Measurements from ENCODE around the gene IMMP2L.

The IMMP2L gene

DNA sequence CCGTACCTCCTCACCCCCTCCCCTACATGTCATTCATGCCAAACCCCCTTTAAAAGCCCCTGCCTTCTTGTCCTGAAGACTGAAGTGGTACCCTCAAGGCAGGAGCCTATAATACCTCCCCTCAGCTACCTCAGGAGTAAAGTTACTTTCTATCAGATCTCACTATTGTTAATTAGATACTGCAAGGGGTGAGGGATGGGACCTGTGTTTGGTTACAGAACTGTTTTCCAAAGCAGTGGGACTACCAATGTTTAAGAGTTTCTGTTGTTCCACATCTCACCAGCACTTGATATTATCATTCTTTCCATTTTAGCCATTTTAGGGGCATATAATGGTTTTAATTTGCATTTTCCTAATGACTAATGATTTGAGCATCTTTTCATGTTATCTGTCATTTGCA lies 668.2 kb downstream of the IMMP2L start:
- no peak for DNase-seq

DNA sequence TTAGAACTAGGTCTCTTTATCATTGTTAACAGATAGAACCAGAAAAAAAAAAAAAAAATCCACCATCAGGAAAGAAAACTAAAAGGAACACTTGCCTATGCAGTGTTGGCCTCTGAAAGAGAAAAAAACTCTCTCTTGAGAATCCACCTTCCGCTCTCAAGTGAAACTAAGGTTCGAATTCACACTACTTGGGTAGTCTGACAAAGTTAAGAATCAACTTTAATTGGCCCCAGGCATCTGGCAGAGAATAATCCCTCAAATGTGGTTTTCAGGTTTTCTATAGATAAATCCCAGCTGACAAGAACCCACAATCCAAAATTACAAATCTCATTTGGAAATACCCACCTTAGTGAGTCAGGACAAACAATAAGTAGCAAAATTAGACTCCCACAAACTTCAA lies 671.1 kb downstream of the IMMP2L start:
- no peak for DNase-seq

DNA sequence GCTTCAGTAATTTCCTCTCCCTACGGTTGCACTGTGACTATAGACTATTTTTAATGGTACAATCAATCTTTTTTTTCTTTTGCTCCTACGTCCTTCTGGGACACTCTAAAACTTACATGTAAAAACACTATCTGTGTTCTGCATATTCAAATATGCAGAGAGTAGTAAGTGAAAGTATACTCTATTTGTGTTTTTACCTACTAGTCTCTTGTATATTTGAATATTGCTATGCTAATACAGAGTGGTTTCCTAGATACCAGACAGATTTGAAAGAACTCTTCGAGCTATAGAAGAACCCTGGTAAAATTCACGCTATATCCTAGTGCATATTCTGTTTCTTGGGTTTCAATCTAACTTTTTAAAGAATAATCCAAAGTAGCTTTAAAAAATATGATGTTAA lies 672.2 kb downstream of the IMMP2L start:
- no peak for DNase-seq

DNA sequence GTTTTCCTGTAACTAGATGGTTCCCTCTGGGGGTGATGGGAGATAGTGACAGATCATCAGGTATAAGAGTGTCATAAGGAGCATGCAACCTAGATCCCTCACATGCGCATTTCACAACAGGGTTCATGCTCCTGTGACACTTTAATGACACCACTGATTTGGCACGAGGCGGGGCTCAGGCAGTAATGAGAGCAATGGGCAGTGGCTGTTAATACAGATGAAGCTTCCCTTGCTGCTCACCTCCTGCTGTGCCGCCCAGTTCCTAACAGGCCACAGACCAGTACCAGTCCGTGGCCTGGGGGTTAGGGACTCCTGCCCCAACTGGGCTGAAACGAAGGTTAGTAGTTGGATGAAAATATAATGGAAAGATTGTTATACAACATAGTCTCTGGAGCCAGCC lies 673.0 kb downstream of the IMMP2L start:
- no peak for DNase-seq

DNA sequence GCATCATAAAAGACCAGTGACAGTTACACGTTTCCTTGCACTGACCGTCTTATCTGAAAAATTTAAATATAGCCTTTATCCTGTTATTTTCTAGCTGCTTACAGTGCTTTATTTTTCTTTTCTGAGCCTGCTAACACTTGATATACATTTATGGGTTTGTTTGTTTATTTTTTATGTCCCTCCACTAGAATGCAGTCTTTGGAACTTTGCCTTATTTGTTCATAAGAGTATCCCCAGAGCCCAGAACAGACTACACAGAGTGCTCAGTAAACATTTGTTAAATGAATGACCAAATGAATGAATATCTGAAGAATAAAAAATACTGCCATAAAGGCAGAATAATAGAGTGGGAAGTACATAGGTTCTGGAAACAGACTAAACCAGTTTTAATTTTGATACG lies 673.7 kb downstream of the IMMP2L start:
- no peak for DNase-seq

DNA sequence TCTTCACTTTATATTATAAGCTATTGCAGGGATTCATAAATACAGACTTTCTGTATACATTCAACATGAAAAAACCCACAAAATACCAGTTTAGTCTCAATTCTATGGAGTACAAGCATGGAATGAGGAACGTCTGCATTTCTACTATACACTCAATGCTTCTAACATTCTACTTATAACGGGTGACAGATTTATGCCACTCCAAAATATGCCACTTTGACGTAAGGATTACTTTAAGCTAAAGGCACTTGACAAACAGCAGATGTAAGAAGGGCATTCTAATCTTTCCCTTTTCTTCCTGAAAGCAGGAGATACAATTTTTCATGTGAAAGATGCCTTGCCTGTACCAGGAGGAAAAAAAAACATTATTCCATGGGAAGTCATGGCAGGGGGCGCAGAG lies 676.8 kb downstream of the IMMP2L start:
- DNase-seq = no peak

DNA sequence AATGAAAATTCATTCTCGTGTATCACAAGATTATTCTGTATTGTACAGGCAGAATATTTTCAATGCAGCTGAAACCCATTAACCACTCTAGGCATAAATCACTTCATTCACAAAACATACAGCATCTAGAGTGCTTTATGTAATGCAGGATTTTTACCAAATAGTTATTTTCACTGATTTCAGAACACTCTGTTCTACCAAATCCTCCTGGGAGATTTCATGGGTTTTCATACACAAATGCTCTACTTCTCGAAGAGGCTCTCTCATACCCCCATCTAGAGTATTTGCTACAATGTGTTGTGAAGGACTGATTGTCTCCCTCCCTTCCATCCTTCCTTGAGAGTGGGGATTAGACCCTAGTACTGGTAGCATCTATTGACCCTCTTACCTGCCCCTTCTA lies 680.6 kb downstream of the IMMP2L start:
- DNase-seq = no peak

DNA sequence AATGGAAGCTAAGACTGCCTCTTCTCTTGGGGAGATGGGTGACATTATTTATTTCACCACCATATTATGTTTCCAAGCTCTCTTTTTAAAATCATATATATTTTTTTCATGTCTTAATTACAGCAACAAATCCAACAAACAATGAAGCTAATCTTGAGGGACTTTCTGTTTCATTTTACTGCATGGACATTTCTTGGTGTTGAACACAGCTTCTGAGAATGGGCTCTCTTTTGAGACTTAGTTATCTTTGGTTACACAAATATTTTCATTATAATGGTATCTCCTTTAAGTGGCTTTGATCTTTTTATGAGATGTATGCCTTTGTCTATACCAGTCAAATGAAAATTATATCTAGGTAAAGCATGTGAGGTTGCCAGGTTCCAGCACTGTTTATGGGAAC lies 681.3 kb downstream of the IMMP2L start:
- no peak for DNase-seq

DNA sequence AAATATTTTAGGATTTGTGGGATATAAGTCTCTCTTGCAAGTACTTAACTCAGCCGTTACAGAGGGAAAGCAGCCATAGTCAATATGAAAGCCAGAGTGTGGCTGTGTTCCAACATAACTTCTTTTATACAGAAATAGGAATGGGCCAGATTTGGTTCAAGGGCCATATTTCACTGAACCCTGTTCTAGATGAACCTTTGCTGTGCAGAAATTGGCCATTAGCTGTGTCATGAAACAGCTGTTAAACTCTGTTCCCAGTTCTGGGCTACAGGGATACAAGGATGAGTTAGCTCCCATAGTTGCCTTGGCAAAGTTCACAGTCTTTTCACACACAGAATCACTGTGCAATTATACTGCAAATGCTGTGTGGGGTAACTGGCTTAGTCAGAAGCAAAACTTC lies 685.3 kb downstream of the IMMP2L start:
- no peak for DNase-seq

DNA sequence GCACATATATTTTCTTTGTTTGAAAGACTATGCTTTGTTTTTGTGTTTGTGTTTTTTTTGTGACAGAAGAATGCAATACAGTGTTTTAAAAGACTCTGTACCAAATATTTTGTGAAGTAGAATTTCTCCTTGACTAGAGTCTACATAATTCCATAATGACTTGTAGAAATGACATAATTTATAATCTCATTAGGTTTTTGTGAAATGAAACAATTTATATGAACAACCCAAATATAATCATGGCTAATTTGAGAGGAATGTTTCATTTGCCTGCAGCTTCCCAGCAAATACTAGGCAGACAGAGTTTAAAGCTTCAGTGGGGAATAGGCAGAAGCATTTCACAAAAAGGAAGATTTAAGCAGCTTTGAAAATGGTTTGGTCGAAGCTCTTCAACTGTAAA lies 686.9 kb downstream of the IMMP2L start:
- no peak for DNase-seq

DNA sequence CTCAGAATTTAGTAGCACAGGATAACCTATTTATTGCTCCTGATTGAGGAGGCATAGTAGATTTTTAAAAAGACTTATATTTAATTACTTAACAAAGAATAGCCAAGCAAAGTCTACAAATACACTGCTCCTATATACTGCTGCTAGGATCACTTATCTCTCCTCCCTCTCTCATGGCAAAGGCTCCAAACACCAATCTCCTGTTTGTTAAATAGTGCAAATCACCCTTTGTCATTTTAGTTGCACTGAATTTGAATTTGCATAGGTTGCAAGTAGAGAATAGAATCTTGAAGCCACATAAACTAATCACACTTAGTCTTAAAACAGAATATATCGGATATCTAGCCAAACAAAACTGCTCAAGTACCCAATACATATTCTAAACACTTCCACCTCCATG lies 690.4 kb downstream of the IMMP2L start:
- DNase-seq = no peak

DNA sequence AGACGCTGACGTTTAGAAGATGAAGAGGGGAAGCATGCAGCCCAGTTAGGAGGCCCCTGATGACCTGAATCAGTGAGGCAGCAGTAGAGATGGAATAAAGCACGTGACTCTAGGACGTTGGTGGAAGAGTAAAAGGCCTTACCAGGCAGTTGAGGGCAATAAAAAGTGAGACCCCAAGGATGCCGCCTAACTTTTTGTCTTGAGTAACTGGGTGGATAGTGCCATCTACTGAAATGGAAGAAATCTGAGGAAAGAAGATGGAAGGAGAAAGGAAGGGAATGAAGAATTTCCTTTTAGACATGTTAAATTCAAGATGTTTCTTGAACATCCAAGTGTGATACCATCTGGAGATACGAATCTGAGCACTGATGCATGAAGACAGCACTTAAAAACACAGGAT lies 691.4 kb downstream of the IMMP2L start:
- no peak for DNase-seq

DNA sequence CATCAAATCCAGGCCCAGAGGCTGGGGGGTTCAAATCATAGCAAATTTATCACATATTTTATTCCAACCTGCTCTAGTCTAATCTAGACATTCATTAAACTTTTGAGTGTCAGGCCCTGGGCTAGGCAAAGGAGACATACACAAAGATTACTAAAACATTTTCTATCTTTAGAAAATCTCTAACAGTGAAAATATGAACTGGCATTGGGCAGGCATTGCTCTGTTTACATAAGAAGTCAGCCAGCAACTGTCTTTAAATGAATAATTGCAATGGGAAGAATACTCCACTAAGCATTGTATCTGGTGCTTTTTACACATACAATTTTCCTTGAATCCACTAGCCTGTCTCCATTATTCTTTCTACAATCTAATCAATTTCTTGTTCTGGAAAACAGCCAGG lies 693.8 kb downstream of the IMMP2L start:
- DNase-seq = no peak

DNA sequence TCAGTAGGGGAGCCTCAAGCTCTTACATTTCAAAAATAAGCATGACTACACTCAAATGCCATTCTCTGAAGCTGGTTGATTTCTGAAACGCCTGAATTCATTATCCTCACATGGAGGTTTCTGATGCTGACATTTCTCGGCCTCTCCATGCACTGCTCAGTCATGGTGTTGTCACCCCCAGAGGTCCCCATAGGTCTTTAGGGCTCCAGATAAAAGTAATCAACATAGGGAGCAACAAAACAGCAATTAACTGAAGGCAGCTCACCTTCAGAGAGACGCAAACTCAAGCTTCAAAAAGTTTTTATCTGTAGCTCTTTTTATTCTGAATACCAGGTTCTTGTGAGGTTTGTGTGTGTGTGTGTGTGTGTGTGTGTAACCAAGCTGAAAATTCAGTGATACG lies 694.5 kb downstream of the IMMP2L start:
- DNase-seq = no peak

DNA sequence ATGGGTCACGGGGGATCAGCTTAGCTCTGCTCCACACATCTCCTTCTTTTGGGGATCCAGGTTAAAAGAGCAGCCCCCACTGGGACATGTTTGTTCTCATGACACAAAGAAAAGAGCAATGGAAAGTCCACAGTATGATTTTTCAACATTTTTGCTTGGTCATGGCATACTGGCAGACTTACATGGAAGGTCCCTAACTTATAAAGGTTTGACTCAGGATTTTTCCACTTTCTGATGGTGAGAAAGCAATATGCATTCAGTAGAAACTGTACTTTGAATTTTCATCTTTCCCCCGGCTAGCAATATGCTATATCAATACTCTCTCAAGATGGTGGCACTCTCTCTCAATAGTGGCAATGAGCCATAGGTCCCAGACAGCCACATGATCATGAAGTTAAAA lies 699.0 kb downstream of the IMMP2L start:
- no peak for DNase-seq

DNA sequence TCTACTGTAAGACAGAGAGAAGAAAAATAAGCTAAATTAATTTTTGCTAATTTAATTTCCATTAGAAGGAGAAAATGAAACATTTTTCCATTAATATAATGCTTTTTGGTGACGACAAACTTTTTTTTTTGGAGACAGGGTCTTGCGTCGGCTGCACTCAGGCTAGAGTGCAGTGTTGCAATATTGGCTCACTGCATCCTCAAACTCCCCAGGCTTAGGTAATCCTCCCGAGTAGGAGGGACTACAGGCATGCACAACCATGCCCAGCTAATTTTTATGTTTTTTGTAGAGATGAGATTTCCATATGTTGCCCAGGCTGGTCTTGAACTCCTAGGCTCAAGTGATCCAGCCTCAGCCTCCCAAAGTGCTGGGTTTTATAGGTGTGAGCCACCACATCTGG lies 701.1 kb downstream of the IMMP2L start:
- no peak for DNase-seq

DNA sequence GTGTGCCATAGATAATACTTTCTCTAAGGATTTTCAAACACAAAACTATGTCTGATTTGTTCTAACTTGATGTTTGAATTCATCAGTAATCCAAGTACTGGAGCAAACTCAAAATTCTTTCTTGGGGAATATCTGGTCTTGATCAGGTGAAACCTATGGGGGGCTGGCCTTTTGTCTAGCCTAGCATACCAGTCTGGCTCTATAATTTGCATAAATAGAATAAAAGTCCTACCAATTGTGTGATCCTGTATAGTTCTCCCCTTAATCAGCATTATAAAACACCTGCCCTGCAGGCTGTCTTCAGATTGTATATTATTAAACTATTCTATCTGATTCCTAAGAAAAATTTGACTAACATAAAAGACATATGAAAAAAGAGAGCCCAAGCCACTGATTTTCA lies 705.2 kb downstream of the IMMP2L start:
- no peak for DNase-seq

DNA sequence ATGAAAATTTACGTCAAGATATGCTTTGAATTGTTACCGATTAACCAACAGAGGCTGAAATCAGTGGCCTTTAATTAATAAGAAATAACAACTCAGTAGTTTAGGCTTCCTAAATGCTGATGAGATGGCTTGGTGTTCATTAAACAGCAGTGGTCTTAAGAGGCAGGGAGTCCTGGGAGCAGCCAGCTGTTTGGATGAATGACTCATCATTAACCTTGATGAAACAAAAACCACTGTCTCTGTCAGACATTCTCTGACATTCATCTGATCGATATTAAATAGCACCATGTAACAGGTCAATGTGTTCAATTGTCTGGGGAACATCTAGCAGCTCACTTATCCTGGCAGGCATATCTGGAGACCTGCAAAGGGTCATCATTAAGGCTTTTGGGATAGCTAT lies 705.6 kb downstream of the IMMP2L start:
- no peak for DNase-seq

DNA sequence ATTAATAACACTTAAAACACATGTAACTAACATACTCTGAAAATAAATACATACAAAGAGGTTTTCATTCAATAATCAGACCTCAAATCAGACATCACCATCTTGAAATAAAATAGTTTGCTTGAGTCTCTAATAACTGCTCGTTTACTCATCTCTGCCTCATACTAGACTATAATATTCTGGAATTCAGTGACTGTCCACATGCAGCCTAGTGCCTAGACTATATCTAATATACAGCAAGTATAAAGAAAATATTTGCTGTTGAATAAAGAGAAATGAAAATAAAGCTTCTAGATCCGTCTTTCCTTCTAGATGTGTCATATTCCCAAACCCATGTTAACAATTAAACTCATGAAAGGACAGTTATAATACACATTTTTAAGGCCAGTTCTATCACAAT lies 707.6 kb downstream of the IMMP2L start:
- DNase-seq = no peak

DNA sequence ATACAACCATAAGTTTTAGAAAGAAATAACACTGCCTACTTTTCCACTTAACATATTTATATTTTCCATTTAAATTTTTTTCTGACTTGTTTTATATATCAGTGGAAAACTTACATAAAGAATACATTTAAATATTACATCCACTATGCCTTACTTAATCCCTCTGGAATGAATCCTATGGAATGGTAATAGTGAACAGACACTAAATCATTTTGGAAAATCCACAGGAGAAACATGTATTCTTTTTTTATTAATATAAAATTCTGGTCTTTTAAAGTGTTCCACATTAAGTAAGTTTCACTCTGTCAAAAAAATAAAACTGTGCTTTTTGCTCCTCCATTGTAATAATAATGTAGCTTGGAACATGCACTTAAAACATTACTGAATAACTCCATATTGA lies 708.1 kb downstream of the IMMP2L start:
- no peak for DNase-seq

DNA sequence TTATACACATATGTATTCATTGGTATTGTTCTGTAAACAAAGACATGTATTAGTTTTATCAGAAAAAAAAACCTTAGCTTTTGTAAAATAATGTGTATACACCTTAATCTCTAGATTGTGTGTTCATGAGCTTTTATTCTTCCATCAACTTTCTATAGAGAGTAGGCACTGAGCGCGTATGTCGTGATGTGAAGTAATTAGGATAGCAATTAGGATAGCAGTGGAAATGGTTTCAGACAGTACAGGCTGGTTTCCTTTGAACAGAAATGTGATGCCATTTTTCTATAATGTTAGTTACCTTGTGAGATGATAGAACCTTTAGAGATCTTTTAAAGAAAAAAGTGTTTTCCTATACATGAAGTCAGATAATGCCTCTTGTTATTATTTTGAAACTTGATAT lies 709.0 kb downstream of the IMMP2L start:
- no peak for DNase-seq

DNA sequence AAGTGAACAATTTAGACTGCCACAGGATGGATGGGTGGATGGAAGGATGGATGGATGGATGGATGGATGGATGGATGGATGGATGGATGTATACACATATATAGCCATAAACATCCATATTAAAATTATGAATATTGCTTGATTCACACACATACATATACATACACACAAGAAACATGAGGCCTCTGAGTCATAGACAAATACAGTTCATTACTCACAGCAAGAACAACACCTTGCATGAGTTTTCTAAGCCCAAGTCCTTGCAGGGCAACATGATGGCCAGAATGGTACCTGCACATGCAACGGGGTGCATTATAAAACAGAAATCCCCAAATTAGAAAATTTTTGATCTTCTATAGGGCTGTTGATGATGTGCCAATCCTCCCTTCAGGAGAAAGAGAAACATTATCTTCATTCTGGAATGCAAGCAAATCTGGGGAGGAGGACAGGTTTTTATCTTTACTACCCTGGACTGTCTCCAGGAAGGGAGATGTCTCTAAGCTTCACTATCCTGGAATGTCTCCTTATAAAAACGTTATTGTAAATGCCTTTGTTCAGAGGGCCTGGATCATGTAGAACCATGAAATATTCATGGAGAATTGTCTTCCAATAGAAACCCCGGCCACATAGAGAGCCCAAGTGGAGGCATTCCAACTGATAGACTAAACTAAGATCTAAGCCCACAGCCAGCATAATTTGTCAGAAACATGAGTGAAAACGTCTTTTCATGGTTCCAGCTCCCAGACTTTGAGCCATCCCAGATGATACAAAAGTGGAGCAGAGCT lies 709.9 kb downstream of the IMMP2L start:
- no peak for DNase-seq

DNA sequence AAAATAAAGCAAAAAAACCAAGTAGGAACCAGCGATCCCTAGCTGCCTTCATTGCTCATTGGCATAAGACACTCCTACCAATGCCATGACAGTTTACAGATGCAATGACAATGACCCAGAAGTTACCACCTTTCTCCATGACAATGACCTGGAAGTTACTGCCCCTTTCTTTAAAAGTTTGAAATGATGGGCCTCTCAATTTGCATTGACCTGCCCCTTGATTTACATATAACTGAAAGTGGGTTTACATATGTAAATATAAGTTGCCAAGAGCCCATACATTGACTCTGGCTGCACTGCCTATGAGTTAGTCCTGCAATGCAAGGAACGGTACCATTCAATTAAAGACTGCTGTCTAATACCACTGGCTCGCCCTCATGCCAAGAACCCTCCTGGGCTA lies 712.1 kb downstream of the IMMP2L start:
- DNase-seq = no peak

DNA sequence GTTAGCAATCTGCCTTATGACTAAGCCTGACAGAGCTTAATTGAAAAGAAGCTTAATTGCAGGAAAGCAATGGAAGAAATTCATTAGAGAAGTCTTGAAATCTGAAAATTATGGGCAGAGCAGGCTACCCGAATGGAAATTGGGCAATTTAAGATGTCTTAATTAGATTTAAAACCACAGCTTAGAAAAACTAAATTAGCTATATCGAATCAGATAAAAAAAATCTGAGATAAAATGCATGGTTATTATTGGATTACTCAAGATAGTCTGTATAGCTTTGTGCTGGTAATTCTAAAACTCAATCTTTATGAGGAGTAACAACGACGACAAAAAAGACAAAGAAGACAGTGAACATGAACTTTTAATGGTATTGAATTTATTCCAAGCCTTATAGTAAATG lies 719.5 kb downstream of the IMMP2L start:
- DNase-seq = no peak

DNA sequence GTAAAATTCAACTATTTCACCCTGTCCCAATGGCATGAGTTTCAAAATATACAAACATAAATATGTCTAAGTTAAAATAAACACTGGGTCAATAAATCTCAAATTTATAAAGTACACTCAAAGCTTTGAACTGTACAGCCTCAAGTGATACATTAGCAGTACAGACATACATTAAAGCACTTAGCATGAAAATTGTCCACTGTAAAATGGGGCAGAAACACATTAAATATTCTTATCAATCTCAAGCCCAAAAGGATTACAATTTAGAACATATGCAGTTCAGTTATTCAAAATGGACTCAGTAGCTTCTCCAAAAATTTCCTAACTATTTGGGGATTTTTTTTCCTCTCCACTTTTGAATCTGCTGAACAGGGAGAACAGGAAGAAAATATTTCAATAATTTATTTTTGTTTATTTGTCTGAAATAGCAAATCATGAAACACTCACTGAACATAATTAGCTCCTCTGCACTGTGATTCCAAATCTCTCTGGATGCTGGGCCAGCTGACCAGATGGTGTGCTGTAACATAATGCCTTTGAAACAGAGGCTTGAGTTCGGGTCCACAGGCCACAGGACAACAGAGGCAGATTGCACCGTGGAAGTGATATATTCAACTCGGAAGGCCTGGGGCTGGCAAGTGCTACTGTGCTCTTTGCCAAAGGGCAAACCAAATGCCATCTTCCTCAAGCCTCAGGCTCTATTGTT lies 720.3 kb downstream of the IMMP2L start:
- DNase-seq = no peak

All from cortex of kidney (tissue), 1 donor.